WTC11 (cell line): ENCODE results near the gene TMA7B. TPM values are rescaled to one million over a fixed set of nuclear protein-coding genes. Genes with fewer than 3 reads are reported as not detected.

ENCODE experiments used
- ATAC-seq: fragments of 200-7000 bp; cut with Tn5 transposase; 2 replicates; pipeline ENCODE4 v1.10.0; 2021; ENCODE audit warnings: mild to moderate bottlenecking, moderate library complexity
- CTCF ChIA-PET: fragments of 300-600 bp; sonication (Branson Sonifier 250); formaldehyde crosslinking; loops from one replicate; lab custom pipeline; 2021; ENCODE audit warnings: antibody characterized with exemption; lab: Charles Lee
- POLR2A ChIA-PET: fragments of 350-600 bp; sonication (Branson Sonifier 250); formaldehyde crosslinking; loops from one replicate; lab custom pipeline; 2021; ENCODE audit warnings: antibody characterized with exemption; lab: Charles Lee
- DNase-seq: peaks from one replicate; pipeline ENCODE4 v3.0.0; 2021; ENCODE audit warnings: low spot score
- H3K27ac Mint-ChIP-seq: 2 replicates; pipeline ENCODE4 v1.8.0; 2021; ENCODE audit warnings: mixed read lengths
- H3K27me3 Mint-ChIP-seq: 2 replicates; pipeline ENCODE4 v1.8.0; 2021; ENCODE audit warnings: low read depth, mild to moderate bottlenecking, moderate library complexity, mixed read lengths
- H3K36me3 Mint-ChIP-seq: 2 replicates; pipeline ENCODE4 v1.8.0; 2021; ENCODE audit warnings: mixed read lengths
- H3K4me1 Mint-ChIP-seq: 2 replicates; pipeline ENCODE4 v1.8.0; 2022; ENCODE audit warnings: mixed read lengths
- H3K4me3 Mint-ChIP-seq: 2 replicates; pipeline ENCODE4 v1.8.0; 2021; ENCODE audit warnings: mild to moderate bottlenecking, moderate library complexity, mixed read lengths
- H3K9me3 Mint-ChIP-seq: 2 replicates; pipeline ENCODE4 v1.8.0; 2021; ENCODE audit warnings: mixed read lengths
- CBFB ChIP-seq: sonication (generic); formaldehyde crosslinking; IDR thresholded peaks from 2 replicates; pipeline ENCODE4 v1.8.1; 2022; ENCODE audit warnings: mild to moderate bottlenecking, low read depth, missing genetic modification reagents
- E2F4 ChIP-seq: sonication (generic); formaldehyde crosslinking; IDR thresholded peaks from 2 replicates; pipeline ENCODE4 v1.8.1; 2022; ENCODE audit warnings: low read depth, mild to moderate bottlenecking, moderate library complexity, missing genetic modification reagents, borderline replicate concordance
- ERG ChIP-seq: fragments of 250-450 bp; sonication (Bioruptor Pico); IDR thresholded peaks from 2 replicates; pipeline ENCODE4 v1.8.0; 2021; ENCODE audit warnings: mild to moderate bottlenecking
- FOXK1 ChIP-seq: sonication (generic); formaldehyde crosslinking; IDR thresholded peaks from 2 replicates; pipeline ENCODE4 v1.8.0; 2022; ENCODE audit warnings: mild to moderate bottlenecking, moderate library complexity, missing genetic modification reagents
- FOXP4 ChIP-seq: sonication (generic); formaldehyde crosslinking; IDR thresholded peaks from 2 replicates; pipeline ENCODE4 v1.8.0; 2022; ENCODE audit warnings: mild to moderate bottlenecking, missing genetic modification reagents
- GTF2I ChIP-seq: fragments of 250-450 bp; sonication (Bioruptor Pico); conservative IDR thresholded peaks from 2 replicates; pipeline ENCODE4 v1.4.0; 2021; ENCODE audit warnings: mild to moderate bottlenecking
- JAZF1 ChIP-seq: fragments of 250-450 bp; sonication (Bioruptor Pico); IDR thresholded peaks from 2 replicates; pipeline ENCODE4 v1.9.0; 2021; ENCODE audit warnings: moderate library complexity, mild to moderate bottlenecking, inconsistent platforms
- JUN ChIP-seq: sonication (generic); formaldehyde crosslinking; IDR thresholded peaks from 2 replicates; pipeline ENCODE4 v1.8.0; 2023; ENCODE audit warnings: mild to moderate bottlenecking, missing genetic modification reagents
- MAX ChIP-seq: sonication (generic); formaldehyde crosslinking; IDR thresholded peaks from 2 replicates; pipeline ENCODE4 v1.8.0; 2022; ENCODE audit warnings: mild to moderate bottlenecking, missing genetic modification reagents
- RORB ChIP-seq: fragments of 250-450 bp; sonication (Bioruptor Pico); IDR thresholded peaks from 2 replicates; pipeline ENCODE4 v1.9.0; 2021; ENCODE audit warnings: mild to moderate bottlenecking
- SMAD3 ChIP-seq: sonication (generic); formaldehyde crosslinking; IDR thresholded peaks from 2 replicates; pipeline ENCODE4 v1.8.0; 2022; ENCODE audit warnings: missing genetic modification reagents, mild to moderate bottlenecking, borderline replicate concordance
- SP1 ChIP-seq: sonication (generic); formaldehyde crosslinking; conservative IDR thresholded peaks from 2 replicates; pipeline ENCODE4 v1.8.1; 2022; ENCODE audit warnings: missing genetic modification reagents
- TEAD1 ChIP-seq: sonication (generic); formaldehyde crosslinking; IDR thresholded peaks from 2 replicates; pipeline ENCODE4 v1.8.0; 2022; ENCODE audit warnings: mild to moderate bottlenecking, missing genetic modification reagents
- ZBTB21 ChIP-seq: sonication (generic); formaldehyde crosslinking; IDR thresholded peaks from 2 replicates; pipeline ENCODE4 v1.8.1; 2023; ENCODE audit warnings: mild to moderate bottlenecking, missing genetic modification reagents, borderline replicate concordance
- ZNF423 ChIP-seq: fragments of 250-450 bp; sonication (Bioruptor Pico); IDR thresholded peaks from 2 replicates; pipeline ENCODE4 v2.1.2; 2022; ENCODE audit warnings: mild to moderate bottlenecking, moderate library complexity
- total RNA-seq: library from RNA; stranded (reverse); gene quantifications from 3 replicates; pipeline ENCODE4 v1.2.3, GENCODE V29; 2021

Gene TMA7B
- total RNA-seq, 1 experiment from 2014 or later, result not detected

GRCh38 chr22:40007853-40008710 is 47.9 kb downstream of the TMA7B start (continued):
- TF ChIP-seq RORB, result no peak

- ATAC-seq, result peak; percentile 12
- H3K27me3 Mint-ChIP-seq, result no peaks in the 10 kb centered on the region
- POLR2A ChIA-PET, result interaction anchor here (0.6 to 1.6 kb wide), 5 partner anchors 11 to 36 kb away, joined by 3 to 5 read pairs (median 3); no protein-coding TSS in a partner anchor
- H3K9me3 Mint-ChIP-seq, result peaks cover 9% of the 10 kb centered on the region
- peaks cover 21% of the 10 kb centered on the region for H3K36me3 Mint-ChIP-seq
- TF ChIP-seq ERG (no peak), SMAD3 (CRISPR knock-in tag) (no peak), JAZF1 (CRISPR knock-in tag) (no peak), CBFB (no peak), ZBTB21 (no peak), JUN (CRISPR knock-in tag) (no peak), FOXP4 (CRISPR knock-in tag) (no peak)
- H3K4me3 Mint-ChIP-seq, result peak overlapping the region; percentile 29
- peaks cover 58% of the 10 kb centered on the region for H3K4me1 Mint-ChIP-seq
- peak overlapping the region; percentile 70 for H3K27ac Mint-ChIP-seq
- DNase-seq, result no peak
- CTCF ChIA-PET, result interaction anchor here (0.8 to 3.1 kb wide), 12 partner anchors 9 to 154 kb away, joined by 3 to 56 read pairs (median 6); no protein-coding TSS in a partner anchor
Measured at GRCh38 chr22:40008726-40009291, 48.6 kb downstream of the TMA7B start.

- DNase-seq, result peak; percentile 63
- Mint-ChIP-seq H3K9me3 (peaks cover 11% of the 10 kb centered on the region), H3K27me3 (no peaks in the 10 kb centered on the region), H3K36me3 (peaks cover 21% of the 10 kb centered on the region), H3K27ac (peak overlapping the region; percentile 70; the same call in 1 of the 2 replicates), H3K4me1 (peaks cover 57% of the 10 kb centered on the region), H3K4me3 (peak overlapping the region; percentile 29)
- CTCF ChIA-PET, result interaction anchor here (0.6 to 3.1 kb wide), 15 partner anchors 9 to 513 kb away, joined by 3 to 56 read pairs (median 4); no protein-coding TSS in a partner anchor
- TF ChIP-seq SP1 (CRISPR knock-in tag) (0 out of 2 replicates have a peak, but pooled peaks have one; percentile 30), FOXK1 (CRISPR knock-in tag) (peak; percentile 82), TEAD1 (CRISPR knock-in tag) (0 out of 2 replicates have a peak, but pooled peaks have one; percentile 19), MAX (peak; percentile 66; the same call in 1 of the 2 replicates), GTF2I (CRISPR knock-in tag) (no peak), E2F4 (CRISPR knock-in tag) (no peak), ZNF423 (CRISPR knock-in tag) (0 out of 2 replicates have a peak, but pooled peaks have one; percentile 5)
- peak; percentile 79 for ATAC-seq
- POLR2A ChIA-PET, result interaction anchor here (0.6 to 1.6 kb wide), 4 partner anchors 11 to 35 kb away, joined by 3 to 5 read pairs (median 4); no protein-coding TSS in a partner anchor
Measured at GRCh38 chr22:40009292-40009774, 49.1 kb downstream of the TMA7B start.
